DOHH2 (cell line): ENCODE data around the gene PPHLN1.

Experiments used
- EZH2phosphoT487 ChIP-seq: fragments of 200-600 bp; sonication (generic); IDR thresholded peaks from 2 replicates; pipeline ENCODE4 v1.6.1; 2017; ENCODE audit warnings: borderline replicate concordance, mild to moderate bottlenecking, antibody characterized with exemption, low read length, moderate library complexity, mixed read lengths
- TF ChIP-seq, protein P1 (sequence below): fragments of 200-600 bp; sonication (generic); IDR thresholded peaks from one replicate; pipeline ENCODE4 v1.5.1; 2014; ENCODE audit warnings: antibody characterized with exemption, mild to moderate bottlenecking, low read depth, low read length; ENCODE audit not compliant: poor library complexity, severe bottlenecking

DNA sequence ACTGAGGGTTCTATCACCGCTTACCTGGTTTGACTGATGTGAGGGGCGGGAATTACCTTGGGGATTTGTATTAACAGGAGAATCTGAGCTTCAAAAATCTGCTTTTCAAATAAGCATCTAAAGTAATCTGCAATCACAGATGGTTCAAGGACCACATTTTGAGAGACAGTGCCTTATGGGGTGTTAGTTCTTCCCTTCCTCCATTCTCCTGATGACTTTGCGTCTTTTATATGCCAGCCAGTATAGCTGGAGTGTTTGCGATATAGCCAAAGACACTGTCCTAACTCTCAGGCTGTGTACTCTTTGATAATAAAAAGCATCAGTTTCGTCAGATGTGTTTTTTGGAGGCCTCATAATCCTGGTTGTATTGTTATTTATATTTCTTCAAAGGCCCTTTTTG, 39.5 kb downstream of the PPHLN1 start:
- TF ChIP-seq, protein P1, sequence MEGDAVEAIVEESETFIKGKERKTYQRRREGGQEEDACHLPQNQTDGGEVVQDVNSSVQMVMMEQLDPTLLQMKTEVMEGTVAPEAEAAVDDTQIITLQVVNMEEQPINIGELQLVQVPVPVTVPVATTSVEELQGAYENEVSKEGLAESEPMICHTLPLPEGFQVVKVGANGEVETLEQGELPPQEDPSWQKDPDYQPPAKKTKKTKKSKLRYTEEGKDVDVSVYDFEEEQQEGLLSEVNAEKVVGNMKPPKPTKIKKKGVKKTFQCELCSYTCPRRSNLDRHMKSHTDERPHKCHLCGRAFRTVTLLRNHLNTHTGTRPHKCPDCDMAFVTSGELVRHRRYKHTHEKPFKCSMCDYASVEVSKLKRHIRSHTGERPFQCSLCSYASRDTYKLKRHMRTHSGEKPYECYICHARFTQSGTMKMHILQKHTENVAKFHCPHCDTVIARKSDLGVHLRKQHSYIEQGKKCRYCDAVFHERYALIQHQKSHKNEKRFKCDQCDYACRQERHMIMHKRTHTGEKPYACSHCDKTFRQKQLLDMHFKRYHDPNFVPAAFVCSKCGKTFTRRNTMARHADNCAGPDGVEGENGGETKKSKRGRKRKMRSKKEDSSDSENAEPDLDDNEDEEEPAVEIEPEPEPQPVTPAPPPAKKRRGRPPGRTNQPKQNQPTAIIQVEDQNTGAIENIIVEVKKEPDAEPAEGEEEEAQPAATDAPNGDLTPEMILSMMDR: no peak
- TF ChIP-seq EZH2phosphoT487: no peak
